SKM-1 (cell line): Measurements from ENCODE around the gene PEX26.
"Not testable (repeated sequence)": the region's sequence is repeated elsewhere in the genome, so short reads cannot be mapped to it uniquely, and the experiment has no call there.

ENCODE experiments used
- DNase-seq: peaks from one replicate; lab custom pipeline; 2025; ENCODE audit not compliant: unreplicated experiment; lab: John Stamatoyannopoulos, UW

PEX26 gene

DNA sequence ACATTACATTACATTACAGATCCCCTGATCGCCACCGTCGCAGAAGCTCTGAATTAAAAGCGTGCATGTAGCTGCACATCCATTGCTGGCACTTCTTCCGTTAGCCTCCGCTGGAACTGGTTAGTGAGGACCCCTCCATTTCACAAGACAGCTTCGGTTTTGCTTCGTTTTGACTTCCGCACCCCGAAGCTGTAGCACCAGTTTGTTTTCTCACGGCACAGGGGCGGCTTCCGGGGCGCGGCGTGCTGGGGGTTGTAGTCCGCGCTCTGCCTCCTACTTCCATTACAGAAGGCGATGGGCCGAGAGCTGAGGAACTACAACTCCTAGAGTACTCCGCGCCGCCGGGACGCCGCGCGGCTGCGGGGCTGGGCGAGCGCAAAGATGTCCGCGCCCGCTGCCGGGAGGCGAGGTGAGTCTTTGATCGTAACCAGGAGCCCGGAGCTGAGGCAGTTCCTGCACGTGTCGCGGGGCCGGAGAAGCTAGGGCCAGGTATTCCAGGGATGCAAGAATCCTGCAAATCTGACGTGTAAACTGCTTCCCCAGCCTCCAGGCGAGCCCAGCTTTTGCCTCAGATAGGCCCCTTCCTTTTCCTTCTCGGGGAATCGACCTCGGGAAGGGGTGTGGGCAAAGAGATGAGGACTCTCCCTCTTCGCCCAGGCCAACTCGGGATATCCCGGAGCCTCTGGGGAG, at the start of gene PEX26:
TSS of gene PEX26 (plus strand) at position 352 of the 690 bp plus-strand sequence. CDS start 387 bp downstream, outside the sequence.
- DNase-seq, result peak; percentile 90

DNA sequence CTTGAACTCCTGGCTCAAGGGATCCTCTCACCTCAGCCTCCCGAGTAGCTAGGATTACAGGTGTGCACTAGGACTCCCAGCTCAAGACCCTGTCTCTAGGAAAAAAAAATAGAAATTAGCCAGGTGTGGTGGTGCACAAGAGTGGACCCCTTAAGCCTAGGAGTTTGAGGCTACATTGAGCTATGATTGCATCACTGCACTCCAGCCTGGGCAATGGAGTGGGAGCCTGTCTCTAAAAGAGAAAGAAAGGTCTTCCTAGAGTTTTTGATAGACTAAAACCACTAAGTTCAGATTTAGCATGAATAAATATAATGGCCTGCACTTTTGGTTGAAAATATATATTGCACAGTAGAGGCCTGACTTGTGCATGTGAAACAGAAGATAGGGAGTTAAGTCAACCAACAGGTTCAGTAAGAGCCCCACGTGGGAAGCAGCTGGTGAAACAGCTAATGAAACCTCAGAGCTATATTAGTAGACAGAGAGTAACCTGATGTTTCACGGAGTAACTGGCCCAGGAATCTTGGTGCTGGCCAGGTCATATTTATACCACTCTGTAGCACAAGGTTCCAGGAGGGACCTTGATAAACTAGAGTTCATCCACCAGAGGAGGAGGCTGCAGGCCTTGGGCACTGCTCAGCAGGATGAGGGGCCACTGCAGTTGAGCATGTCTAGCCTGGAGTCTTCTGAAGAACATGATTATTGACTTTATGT, 48.8 kb upstream of the PEX26 start:
- DNase-seq, result no peak

DNA sequence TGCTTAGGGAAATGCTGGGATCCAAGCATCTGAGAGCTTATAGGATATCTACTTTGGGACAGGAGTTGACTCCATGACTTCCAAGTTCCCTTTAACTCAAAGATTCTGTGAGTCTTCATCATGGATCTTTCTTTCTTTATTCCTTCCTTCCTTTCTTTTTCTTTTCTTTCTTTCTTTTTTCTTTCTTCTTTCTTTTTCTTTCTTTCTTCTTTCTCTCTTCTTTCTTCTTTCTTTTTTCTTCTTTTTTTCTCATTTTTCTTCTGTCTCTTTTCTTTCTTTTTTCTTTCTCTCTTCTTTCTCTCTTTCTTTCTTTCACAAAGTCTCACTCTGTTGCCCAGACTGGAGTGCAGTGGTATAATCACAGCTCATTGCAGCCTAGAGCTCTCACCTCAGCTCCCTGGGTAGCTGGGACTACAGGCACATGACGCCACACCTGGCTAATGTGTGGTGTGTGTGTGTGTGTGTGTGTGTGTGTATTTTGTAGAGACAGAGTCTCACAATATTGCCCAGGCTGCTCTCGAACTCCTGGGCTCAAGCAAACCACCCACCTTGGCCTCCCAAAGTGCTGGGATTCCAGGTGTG, 48.0 kb upstream of the PEX26 start:
- DNase-seq, result no peak

DNA sequence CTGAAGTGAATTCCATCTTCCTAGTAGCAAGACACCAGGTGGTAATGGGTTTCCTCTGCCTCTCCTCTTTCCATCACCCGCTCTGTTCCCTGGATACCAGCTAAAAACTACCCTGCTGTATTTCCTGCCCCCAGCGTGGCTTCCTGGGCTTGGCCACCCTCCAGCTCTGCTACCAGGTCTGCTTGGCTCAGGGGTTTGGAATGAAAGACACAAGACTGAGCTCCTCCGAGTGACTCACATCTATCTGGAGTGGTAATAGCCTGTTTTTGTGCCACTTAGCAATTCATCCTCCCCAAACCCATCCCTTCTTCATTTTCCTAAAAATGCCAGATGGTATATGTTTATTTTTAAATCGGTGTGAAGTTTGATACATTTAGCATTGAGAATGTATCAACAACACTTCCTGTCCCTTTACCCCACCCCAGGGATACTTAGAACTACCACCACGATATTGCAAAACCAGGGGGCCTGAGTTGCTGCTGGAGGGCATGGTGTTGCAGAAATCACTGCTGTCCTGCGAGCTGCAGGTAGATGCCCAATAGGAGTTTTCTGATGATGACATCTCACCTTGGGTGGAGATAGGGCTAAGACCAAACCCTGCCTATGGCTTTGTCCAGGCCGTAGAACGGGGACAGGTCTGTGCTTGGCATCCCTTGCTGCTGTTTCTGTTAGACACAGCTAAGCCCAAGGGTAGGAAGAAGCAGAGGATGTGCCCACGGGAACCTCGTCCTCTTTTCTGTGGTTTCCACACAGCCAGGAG, 45.9 kb upstream of the PEX26 start:
- DNase-seq, result no peak

DNA sequence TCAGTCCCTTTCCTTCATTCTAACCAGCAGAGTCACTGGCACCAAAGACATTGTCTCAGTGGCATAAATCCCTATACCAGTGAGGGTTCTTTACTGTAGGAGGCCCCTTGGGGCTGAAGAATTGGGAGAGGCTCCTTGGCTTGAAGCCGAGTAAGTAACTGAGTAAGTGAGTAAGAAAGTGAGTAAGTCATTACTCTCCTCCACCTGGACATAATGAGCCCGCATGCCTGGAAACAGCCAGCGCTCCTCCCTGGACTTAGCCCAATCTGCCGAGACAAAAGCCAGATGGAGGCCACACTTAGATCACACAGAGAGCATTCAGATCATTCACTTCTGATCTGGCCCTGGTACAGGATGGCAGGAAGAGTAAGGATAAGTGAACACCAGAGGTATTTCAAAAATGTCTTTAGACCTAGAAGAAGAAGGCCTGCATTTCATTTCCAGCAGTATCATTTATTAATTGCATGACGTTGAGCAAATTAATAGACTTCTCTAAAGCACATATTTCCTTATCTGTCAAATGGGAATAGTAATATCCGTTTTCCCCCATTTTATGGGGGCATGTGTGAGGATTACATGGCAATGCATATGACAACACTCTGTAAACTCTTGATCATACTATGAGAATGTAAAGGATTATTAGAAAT, 45.2 kb upstream of the PEX26 start:
- no peak for DNase-seq

DNA sequence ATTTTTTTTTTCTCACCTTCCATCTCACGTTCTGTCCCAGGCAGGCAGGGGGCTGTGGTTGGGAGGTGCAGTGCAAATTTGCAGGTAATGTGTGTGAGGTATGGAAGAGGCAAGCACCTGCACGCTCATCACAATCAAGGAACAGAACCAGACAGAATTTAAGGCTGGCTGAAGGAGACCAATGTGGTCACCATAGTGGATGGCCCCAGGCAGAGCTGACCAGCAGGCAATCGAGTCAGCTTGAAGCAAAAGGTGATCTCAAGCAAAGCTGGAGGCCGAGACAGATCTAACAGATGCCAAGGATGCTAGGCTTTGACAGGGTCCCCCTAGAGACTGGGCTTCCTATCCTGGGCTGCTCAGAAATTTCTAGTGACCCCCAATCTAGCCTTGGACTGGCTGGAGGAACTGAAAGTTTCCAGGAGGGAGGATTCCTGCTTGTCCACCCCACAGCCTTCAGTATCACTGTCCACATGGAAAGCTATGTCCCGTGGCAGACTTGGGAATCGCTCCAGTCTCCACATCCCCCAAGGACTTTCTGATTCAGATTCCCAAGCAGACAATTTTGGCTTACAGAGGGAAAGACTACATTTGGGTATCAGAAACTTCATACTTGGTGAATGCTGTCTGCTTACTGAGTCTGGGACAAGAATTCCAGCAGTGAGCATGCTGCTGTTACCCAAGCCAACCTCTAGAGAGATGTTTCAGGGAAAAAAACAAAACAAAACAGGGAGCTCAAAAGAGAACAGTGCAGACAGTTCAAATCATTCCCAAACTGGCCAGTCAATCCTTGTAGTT, 44.4 kb upstream of the PEX26 start:
- no peak for DNase-seq

DNA sequence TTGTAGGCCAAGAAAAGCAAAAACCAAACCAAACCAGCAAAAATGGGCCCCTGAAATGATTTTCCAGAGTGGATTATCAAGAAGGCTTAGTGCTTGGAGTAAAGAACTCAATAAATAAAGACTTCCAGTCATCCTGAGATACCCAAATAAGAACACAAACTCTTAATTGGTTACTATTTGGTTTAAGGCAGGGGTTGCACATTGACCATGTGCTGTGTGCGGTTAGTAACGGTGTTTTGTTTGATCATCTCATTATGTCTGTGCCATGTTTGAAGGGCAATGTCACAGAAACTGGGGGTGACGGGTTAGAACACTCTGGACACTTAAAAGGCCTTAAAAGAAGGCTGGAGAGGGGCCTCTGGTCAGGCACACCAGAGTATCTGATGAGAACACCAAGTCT, 43.7 kb upstream of the PEX26 start:
- no peak for DNase-seq

DNA sequence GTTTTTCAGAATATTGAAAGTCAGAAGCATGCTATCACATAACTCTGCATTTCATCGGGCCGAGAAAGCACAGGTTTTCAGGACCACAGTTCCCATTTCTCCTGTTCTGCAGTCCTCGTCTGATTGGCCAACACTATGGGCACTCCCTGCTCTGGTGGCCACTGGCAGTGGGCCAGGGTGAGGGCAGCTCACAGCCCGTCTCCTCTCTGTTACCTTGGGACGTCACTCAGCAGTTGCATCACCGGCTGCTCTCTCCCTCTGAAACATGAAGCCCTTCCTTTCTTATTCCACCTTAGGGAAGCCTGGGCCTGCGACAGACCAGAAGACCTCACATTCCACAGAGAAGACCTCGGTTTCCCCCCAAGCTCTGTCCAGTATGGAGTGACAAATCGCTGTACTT, 42.0 kb upstream of the PEX26 start:
- peak; percentile 36 for DNase-seq

DNA sequence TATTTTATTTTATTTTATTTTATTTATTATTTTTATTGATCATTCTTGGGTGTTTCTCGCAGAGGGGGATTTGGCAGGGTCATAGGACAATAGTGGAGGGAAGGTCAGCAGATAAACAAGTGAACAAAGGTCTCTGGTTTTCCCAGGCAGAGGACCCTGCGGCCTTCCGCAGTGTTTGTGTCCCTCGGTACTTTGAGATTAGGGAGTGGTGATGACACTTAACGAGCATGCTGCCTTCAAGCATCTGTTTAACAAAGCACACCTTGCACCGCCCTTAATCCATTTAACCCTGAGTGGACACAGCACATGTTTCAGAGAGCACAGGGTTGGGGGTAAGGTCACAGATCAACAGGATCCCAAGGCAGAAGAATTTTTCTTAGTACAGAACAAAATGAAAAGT, 36.9 kb upstream of the PEX26 start:
- not testable (repeated sequence) for DNase-seq

DNA sequence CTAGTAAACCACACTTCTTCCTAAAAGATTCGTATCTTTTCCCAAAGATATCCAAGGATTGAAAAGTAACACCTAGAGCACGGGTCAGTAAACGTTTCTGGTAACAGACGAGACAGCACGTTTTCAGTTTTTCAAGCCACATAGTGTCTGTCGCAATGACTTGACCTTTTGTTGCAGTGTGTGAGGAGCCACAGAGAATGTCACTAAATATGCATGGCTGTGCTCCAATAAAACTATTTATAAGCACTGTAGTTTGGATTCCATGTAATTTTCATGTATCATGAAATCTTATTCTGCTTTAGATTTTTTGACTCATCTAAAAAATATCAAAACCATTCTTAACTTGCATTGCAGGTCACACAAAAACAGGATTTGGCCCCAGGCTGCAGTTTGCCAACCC, 35.1 kb upstream of the PEX26 start:
- no peak for DNase-seq

DNA sequence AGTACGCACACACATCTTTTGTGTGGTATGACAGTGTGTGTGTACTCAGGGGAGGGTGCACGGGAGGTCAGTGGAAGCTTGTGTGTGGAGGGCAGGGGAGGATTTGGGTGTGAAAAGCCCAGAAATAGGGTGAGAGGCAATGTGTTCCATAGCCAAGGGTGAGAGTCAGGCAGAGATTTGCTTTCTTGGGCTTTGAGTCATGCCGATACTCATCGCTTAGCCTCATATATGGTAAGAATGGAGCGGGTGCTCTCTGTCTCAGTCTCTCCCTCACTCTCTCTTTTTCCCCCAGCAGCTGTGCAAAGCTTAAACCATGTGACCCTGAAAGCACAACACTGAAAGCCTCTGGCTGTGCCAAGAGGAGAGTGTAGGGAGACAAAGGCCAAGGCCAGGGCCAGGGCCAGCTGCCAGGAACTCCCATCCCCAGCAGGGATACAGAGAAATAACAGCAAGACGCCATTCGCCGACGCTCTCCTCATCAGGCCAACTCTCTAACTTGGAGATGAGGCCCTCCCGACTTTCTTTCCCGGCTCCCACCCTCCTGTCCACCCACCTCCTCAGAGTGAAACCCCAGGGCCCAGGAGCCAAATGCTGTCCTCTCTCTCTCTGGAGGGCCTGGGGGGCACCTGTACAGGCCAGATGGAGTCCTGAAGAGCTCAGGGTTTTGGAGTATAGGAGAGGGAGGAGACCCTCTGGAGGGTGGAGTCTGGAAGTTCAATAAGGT, 33.1 kb upstream of the PEX26 start:
- DNase-seq, result no peak

DNA sequence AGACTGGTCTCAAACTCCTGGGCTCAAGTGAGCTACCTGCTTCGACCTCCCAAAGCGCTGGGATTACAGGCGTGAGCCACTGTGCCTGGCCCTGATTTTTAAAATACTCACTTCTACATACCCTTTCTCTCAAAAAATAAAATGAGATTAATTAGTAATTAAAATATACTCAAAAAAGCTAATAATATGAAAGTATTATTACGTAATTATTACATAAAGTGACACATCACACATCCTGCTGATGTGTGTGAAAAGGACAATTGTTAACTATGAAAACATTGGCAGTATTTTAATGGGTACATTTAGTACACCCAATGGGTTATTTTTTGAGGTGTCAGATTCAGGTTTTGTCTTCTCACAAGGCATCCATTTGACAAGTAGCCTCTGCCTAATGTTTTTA, 32.0 kb upstream of the PEX26 start:
- DNase-seq, result no peak

DNA sequence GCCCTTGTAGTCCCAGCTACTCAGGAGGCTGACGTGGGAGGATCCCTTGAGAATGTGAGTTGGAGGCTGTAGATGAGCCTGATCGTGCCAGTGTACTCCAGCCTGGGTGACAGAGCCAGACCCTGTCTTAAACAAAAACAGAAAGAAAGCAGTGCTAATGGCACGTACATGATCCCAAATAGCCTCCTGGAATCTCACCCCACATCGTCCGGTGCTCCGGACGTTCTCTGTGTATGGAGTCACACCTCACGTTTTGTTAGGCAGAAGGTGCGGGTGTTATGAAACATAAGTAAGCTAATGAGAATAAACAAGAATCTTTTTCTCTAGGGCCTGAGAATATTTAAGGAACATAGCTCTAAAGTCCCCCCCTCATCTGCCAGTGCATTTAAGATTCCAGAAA, 29.7 kb upstream of the PEX26 start:
- DNase-seq, result no peak

DNA sequence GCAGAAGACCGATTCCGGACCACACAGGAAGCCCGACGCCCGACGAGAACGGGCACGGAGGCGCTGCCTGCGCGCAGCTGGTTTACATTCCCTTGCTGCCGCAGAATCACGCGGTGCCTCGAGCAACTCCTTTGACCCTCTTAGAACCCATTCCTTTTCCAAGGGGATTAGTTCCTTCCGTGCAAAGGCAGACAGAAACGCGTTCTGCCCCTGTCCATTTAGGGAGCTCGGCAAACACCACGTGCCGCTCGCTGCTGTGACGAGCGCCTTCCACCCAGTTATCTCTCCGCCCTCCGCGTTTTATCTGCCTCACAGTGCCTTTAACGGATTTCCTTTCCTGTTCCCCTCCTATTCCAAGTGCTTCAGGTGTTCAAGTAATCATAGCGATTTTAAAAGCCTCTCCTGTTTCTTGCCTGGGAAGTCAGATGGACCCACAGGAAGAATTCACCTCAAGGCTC, 29.3 kb upstream of the PEX26 start:
- no peak for DNase-seq

DNA sequence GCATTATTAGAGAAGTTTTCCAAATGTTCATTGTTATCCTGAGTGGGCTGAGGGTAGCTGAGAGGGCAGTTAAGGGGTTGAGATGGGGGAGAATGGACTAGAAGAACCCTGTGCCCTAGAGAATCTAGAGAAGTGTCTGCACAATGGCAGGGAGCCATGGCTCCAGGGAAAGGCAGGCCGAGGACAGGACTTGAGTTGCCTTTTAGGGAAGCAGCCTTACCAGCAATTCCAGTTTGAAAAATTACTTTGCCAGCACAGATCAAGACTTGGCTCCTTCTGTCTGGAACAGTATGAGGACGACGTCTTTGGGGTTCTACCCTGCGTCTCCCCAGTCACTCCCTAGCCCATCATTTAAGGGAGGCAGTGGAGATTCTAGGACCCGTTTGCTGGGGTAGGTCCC, 27.7 kb upstream of the PEX26 start:
- no peak for DNase-seq

DNA sequence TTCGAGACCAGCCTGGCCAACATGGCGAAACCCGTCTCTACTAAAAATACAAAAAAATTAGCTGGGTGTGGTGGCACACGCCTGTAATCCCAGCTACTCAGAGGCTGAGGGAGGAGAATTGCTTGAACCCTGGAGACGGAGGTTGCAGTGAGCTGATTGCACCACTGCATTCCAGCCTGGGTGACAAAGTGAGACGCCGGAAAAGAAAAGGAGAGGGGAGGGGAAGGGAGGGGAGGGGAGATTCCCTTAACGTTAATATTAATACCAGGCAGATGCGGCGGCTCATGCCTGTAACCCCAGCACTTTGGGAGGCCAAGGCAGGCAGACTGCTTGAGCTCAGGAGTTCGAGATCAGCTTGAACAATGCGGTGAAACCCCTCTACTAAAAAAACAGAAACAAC, 26.7 kb upstream of the PEX26 start:
- not testable (repeated sequence) for DNase-seq

DNA sequence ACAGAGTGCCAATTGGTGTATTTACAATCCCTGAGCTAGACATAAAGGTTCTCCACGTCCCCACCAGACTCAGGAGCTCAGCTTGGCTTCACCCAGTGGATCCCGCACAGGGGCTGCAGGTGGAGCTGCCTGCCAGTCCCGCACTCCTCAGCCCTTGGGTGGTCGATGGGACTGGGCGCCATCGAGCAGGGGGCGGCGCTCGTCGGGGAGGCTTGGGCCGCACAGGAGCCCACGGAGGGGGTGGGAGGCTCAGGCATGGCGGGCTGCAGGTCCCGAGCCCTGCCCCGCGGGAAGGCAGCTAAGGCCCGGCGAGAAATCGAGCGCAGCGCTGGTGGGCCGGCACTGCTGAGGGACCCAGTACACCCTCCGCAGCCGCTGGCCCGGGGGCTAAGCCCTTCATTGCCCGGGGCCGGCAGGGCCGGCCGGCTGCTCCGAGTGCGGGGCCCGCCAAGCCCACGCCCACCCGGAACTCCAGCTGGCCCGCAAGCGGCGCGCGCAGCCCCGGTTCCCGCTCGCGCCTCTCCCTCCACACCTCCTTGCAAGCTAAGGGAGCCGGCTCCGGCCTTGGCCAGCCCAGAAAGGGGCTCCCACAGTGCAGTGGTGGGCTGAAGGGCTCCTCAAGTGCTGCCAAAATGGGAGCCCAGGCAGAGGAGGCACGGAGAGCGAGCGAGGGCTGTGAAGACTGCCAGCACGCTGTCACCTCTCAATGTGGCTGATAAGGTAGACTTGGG, 24.4 kb upstream of the PEX26 start:
- DNase-seq, result not testable (repeated sequence)

DNA sequence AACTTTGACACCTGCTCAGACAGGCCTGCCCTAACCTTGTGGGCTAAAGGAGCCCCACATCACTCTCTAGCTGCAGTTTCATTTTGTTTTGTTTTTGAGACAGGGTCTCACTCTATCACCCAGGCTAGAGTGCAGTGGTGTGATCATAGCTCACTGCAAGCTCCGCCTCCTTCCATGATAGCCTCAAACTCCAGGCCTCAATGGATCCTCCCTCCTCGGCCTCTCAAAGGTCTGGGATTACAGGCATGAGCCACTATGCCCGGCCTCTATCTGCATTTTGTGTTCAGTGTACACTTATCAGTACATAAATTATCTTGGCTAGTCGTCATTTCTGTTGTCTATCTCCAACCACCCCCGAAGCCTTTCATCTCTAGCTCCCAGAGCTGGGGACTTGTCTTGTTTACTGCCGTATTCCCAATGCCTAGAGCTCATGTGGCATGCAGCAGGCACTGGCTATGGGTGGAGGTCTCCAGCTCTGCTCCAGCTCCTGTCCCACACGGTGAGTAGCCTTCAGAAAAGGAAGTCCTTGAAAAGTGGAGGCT, 22.1 kb upstream of the PEX26 start:
- DNase-seq, result no peak
